ENCODE data around the gene CASZ1.

DNA sequence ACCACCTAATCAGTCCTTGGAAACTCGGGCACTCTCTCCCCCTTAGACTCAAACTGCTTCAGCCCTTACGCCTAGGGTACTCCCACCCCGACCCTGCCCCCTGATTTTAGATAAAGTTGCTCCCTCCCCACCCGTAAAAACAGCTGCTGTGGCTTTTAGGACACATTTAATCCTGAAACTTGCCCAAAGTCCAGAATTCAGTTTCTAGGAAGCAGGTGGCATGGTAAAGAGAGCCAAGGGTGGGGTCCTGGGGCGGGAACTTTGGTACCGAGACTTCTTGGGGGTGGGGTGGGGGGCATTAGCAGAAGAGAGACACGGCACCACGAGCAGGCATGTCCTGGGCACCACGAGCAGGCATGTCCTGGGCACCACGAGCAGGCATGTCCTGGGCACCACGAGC is 52.4 kb downstream of the CASZ1 start:
- TF ChIP-seq, protein P1, sequence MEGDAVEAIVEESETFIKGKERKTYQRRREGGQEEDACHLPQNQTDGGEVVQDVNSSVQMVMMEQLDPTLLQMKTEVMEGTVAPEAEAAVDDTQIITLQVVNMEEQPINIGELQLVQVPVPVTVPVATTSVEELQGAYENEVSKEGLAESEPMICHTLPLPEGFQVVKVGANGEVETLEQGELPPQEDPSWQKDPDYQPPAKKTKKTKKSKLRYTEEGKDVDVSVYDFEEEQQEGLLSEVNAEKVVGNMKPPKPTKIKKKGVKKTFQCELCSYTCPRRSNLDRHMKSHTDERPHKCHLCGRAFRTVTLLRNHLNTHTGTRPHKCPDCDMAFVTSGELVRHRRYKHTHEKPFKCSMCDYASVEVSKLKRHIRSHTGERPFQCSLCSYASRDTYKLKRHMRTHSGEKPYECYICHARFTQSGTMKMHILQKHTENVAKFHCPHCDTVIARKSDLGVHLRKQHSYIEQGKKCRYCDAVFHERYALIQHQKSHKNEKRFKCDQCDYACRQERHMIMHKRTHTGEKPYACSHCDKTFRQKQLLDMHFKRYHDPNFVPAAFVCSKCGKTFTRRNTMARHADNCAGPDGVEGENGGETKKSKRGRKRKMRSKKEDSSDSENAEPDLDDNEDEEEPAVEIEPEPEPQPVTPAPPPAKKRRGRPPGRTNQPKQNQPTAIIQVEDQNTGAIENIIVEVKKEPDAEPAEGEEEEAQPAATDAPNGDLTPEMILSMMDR (IDR thresholded peaks at IDR 0.05) = no peak
- TF ChIP-seq POLR2A (IDR thresholded peaks at IDR 0.05) = no peak

Measured in lower leg skin (tissue), 3 donors.